Large intestine (tissue), 12 donors: ENCODE results near the gene PDE6G. TPM values are rescaled to one million over a fixed set of nuclear protein-coding genes. Genes with fewer than 3 reads are reported as not detected.
A peak's percentile ranks its signal among the peaks of the same experiment; 100 is the strongest.

ENCODE experiments used
- DNase-seq, 2 donors: peaks; one replicate each; pipeline versions ENCODE4 v3.0.0 to v3.0.0-alpha.2; 2013
- H3K27ac ChIP-seq: one replicate; pipeline ENCODE4 v1.5.1; 2013; ENCODE audit warnings: low read length
- H3K27me3 ChIP-seq: 2 replicates; pipeline ENCODE4 v1.6.1; 2013; ENCODE audit warnings: low read length; ENCODE audit not compliant: control insufficient read depth, insufficient read depth
- H3K36me3 ChIP-seq: 2 replicates; pipeline ENCODE4 v1.6.1; 2013; ENCODE audit warnings: low read length; ENCODE audit not compliant: control insufficient read depth, insufficient read depth
- H3K4me1 ChIP-seq: one replicate; pipeline ENCODE4 v1.6.1; 2013; ENCODE audit warnings: low read length; ENCODE audit not compliant: control insufficient read depth, insufficient read depth
- H3K4me3 ChIP-seq: one replicate; pipeline ENCODE4 v1.5.1; 2013; ENCODE audit warnings: low read length
- H3K9me3 ChIP-seq: one replicate; pipeline ENCODE4 v1.6.1; 2013; ENCODE audit warnings: mild to moderate bottlenecking, low read depth, low read length, moderate library complexity; ENCODE audit not compliant: control insufficient read depth
- WGBS: methylation state at CpG from one replicate; pipeline ENCODE4 v1.1.5; 2013; ENCODE audit warnings: low lambda C conversion rate; ENCODE audit not compliant: insufficient coverage; 5-methylcytosine and 5-hydroxymethylcytosine counted together
- long read RNA-seq, 11 donors: transcript quantifications; one replicate each; lab custom pipeline, GENCODE V29; 2026
- polyA plus RNA-seq: library from polyadenylated mRNA; unstranded; fragments of 120-200 nt; gene quantifications from one replicate; pipeline ENCODE4 v1.2.1, GENCODE V29; 2013

Gene PDE6G
- polyA plus RNA-seq = 2.6 TPM
- long read RNA-seq, donor 1 = 0 reads
- long read RNA-seq, donor 2, partial matches to known transcripts = 0 of 1 reads
- long read RNA-seq, donor 2, other reads (novel, unspliced or antisense) = 0 of 1 reads
- long read RNA-seq, donor 3 = 0 reads
- long read RNA-seq, donor 4 = 0 reads
- long read RNA-seq, donor 5, partial matches to known transcripts = 14 of 15 reads
- long read RNA-seq, donor 5, other reads (novel, unspliced or antisense) = 0 of 15 reads
- long read RNA-seq, donor 6 = 0 reads
- long read RNA-seq, donor 7 = 0 reads
- long read RNA-seq, donor 8, partial matches to known transcripts = 0 of 2 reads
- long read RNA-seq, donor 8, other reads (novel, unspliced or antisense) = 0 of 2 reads
- long read RNA-seq, donor 9, partial matches to known transcripts = 0 of 1 reads
- long read RNA-seq, donor 9, other reads (novel, unspliced or antisense) = 0 of 1 reads
- long read RNA-seq, donor 10, partial matches to known transcripts = 0 of 2 reads
- long read RNA-seq, donor 10, other reads (novel, unspliced or antisense) = 0 of 2 reads
- long read RNA-seq, donor 11, partial matches to known transcripts = 8 of 11 reads
- long read RNA-seq, donor 11, other reads (novel, unspliced or antisense) = 0 of 11 reads

DNA sequence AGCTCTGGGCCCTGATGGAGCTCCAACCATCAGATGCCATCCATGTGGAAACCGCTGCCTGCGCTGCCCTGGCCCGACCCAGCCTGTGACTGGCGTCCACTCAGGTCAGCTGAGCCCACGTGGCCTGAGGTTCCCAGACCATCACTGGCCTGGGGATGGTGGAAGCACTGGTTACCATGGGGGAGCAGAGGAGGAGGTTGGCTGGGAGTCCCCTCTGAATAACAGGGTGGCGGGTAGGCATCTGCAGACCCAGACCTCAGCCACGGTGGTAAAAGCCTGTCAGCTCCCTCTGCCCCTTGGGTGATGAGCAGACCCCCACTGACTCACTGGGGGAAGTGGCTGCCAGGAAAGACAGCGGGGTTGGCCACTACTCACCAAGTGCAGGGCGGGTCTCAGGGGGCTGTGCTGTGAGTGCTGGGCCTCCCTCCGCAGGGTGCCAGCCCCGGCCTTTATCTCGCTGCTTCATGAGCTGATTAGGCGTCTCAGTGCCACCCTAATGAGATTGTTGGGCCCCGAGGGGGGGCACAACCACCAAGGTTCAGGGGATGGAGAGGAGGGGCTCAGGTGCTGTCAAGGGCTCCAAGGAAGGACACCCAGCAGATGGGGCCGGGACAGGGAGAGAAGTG, at the start of gene PDE6G:
Gene PDE6G, minus strand, starts transcription at position 425 of the 626 bp plus-strand sequence. CDS start 3,237 bp downstream, outside the sequence.
- H3K27ac ChIP-seq = no peak within 1 kb of the TSS
- DNase-seq = no peak
- H3K36me3 ChIP-seq = no peaks in the 10 kb centered on the region
- H3K4me1 ChIP-seq = no peaks in the 10 kb centered on the region
- no CpG with 5 or more reads among the region's 15 CpGs for WGBS
- H3K4me3 ChIP-seq = no peak within 1 kb of the TSS
- no peaks in the 10 kb centered on the region for H3K9me3 ChIP-seq
- H3K27me3 ChIP-seq = peaks cover 10% of the 10 kb centered on the region

DNA sequence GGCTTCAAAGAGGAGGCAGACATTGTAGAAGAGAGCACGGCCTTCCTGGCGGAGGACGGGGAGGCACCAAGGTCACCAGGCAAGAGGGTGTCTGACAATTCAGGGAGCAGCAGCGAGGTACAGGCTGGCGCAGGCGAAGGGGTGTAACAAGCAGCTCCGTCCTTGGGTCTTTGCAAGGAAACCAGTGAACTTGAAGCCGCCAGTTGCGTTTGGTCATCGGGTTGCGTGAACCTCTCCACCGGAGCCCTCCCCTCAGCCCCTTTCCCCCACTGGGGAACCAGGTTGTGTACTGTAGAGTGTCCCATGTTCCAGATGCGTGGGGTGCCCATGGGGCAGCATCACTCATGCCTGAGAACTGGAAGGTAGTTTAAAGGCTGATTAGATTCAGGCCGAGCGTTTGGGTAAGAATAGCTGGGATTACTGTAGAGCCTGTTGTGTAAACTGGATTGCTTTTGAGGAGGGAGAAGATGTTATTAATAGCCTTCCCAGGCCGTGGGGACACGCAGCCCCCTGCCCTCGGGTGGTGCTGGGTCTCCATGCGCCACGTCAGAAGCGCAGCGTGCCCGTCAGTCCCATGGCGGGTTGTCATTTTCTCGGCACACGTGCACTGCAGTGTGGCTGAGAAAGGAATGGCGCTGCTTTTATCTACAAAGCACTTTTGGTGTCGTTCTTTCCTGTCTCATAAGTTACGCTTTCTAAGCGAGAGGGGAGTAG, 49.3 kb upstream of the PDE6G start:
- Histone ChIP-seq H3K4me3 (no peak overlapping the region), H3K27ac (no peak overlapping the region), H3K27me3 (no peaks in the 10 kb centered on the region), H3K36me3 (peaks cover 50% of the 10 kb centered on the region), H3K4me1 (peaks cover 27% of the 10 kb centered on the region), H3K9me3 (peaks cover 4% of the 10 kb centered on the region)
- no peak for DNase-seq
- WGBS = no CpG with 5 or more reads among the region's 30 CpGs

DNA sequence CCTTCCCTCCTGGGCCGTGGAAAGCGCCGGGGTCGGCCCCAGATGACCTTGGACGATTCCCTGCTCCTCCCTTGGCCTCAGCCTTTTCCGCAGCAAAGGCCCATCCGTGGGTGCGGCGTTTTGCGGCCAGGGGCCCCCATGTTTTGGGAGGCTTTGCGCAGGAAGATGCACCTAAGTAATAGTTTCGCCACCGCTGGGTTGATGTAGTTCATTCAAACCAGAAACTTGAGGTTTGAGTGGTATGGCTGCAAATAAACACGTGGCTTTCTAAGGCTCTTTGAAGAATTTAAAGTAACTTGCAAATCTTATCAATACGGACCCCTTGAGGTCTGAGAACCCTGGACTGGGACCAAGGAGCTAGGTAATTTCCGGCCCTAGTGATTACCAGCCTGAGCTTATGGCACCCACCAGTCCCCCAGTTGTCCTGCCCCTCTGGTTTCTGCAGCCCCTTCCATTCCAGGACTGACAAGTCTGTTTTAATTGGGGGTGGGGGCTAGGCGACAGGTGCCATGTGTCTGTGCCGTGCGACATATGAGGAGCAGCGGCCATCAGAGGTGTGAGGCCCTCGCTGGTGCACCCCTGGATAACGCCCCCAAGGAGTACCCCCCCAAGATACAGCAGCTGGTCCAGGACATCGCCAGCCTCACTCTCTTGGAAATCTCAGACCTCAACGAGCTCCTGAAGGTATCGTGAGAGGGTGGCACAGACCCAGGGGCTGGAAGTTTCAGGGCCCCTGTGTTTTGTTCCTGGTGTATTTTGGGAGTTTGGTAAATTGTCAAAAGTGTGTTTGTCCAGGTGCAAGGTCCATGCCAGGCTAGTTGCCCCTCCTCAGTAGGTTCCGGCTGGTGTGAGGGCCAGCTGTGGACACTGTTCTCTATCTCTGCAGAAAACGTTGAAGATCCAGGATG, 47.7 kb upstream of the PDE6G start:
- H3K36me3 ChIP-seq = peaks cover 60% of the 10 kb centered on the region
- H3K4me1 ChIP-seq = peaks cover 19% of the 10 kb centered on the region
- no peak for DNase-seq
- no peaks in the 10 kb centered on the region for H3K27me3 ChIP-seq
- WGBS = no CpG with 5 or more reads among the region's 27 CpGs
- peak overlapping the region; percentile 100 for H3K4me3 ChIP-seq
- H3K27ac ChIP-seq = no peak overlapping the region
- peaks cover 4% of the 10 kb centered on the region for H3K9me3 ChIP-seq

DNA sequence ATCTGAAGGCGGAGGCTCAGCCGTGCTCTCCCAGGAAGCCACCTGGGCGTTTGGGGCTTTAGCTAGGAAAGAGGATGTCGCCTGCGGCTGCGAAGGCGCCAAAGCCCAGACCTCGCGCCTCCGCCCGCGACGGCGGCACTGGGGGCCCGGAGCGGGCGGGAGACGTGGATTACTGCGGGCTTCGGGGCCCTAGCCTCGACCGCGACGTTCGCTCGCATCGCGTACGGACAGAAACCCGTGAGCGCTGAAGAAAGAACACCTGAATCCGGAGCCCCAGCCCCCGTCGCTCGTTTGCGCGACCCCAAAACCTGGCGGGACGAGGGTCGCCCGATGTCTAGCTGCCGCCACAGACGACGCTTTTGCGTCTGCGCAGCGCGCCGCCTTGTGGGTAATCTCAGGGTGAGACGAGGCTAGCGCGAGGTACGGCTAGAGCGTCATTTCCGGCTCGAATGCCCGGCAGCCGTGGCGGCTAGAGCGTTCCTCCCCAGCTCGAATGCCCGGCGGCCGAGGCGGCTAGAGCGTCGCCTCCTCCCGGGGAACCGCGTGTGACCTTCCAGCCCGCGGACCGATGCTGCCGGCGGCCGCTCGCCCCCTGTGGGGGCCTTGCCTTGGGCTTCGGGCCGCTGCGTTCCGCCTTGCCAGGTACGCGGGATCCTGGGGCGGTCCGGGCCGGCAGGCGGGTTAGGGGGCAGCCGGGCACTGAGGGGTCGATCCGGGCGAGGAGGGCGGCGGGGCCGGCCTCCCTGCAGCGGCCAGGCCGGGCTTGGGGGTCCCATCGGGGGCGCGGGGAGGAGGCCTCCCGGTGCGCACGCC, 46.8 kb upstream of the PDE6G start, which contains the start of gene MRPL12:
Gene MRPL12, plus strand, starts transcription at position 434 of the 813 bp plus-strand sequence. Its CDS starts 135 bp downstream, at position 569.
- Histone ChIP-seq H3K27ac (peak within 1 kb of the TSS; percentile 98), H3K9me3 (peaks cover 4% of the 10 kb centered on the region), H3K36me3 (peaks cover 63% of the 10 kb centered on the region), H3K4me1 (peaks cover 19% of the 10 kb centered on the region), H3K4me3 (peak within 1 kb of the TSS; percentile 100), H3K27me3 (no peaks in the 10 kb centered on the region)
- DNase-seq = peak; percentile 92 to 95
- WGBS = no CpG with 5 or more reads among the region's 102 CpGs

DNA sequence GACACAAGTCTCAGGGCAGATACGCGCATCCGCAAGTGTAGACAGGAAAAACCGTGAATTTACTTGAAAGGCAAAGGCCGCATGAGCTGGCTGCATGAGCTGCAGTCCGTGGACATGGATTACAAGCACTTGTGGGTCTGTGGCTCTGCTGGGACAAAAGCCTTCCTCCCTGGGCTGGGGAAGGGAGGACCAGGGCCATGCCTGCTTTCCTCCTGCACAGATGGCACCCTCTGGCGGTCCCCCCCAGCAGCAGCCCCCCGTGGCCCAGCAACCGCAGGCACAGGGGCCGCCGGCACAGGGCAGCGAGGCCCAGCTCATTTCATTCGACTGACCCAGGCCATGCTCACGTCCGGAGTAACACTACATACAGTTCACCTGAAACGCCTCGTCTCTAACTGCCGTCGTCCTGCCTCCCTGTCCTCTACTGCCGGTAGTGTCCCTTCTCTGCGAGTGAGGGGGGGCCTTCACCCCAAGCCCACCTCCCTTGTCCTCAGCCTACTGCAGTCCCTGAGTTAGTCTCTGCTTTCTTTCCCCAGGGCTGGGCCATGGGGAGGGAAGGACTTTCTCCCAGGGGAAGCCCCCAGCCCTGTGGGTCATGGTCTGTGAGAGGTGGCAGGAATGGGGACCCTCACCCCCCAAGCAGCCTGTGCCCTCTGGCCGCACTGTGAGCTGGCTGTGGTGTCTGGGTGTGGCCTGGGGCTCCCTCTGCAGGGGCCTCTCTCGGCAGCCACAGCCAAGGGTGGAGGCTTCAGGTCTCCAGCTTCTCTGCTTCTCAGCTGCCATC, 45.1 kb upstream of the PDE6G start:
- Histone ChIP-seq H3K36me3 (peaks cover 63% of the 10 kb centered on the region), H3K27me3 (no peaks in the 10 kb centered on the region), H3K27ac (peak overlapping the region; percentile 98), H3K4me1 (peaks cover 19% of the 10 kb centered on the region), H3K4me3 (peak overlapping the region; percentile 100), H3K9me3 (peaks cover 7% of the 10 kb centered on the region)
- DNase-seq = peak; percentile 30 to 66
- 80% methylated on average over 1 of the region's 23 CpGs for WGBS

DNA sequence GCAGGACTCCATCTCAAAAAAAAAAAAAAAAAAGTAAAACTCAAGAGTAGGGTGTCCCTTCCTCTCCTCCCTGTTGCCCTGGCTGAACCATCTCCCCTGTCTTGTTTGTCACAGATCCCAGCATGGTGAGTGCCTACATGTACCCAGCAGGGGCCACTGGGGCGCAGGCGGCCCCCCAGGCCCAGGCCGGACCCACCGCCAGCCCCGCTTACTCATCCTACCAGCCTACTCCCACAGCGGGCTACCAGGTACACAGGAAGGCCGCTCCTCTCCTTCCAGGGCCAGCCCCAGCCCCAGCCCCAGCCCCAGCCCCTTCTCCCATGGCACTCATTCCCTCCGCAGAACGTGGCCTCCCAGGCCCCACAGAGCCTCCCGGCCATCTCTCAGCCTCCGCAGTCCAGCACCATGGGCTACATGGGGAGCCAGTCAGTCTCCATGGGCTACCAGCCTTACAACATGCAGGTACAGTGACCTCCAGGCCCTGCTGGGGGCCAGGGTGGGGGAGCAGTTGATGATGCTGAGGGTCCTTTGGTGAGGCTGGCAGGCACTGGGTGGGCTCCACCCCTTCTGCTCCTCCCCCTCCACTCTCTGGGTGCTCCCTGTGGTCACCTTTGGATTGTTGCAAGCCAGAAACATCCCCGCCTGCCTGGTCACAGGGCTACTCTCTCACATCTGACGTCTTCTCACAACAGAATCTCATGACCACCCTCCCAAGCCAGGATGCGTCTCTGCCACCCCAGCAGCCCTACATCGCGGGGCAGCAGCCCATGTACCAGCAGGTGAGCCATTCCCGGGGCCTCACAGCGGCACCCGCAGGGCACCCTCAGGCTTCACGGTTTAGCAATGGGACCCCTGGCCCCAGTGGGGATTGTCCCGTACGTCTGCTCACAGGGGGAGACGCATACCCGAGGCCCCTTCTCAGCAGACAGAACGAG, 44.3 kb upstream of the PDE6G start:
- WGBS = no CpG with 5 or more reads among the region's 25 CpGs
- Histone ChIP-seq H3K36me3 (peaks cover 64% of the 10 kb centered on the region), H3K4me1 (peaks cover 19% of the 10 kb centered on the region), H3K4me3 (peak overlapping the region; percentile 100), H3K27me3 (no peaks in the 10 kb centered on the region), H3K27ac (peak overlapping the region; percentile 98), H3K9me3 (peaks cover 9% of the 10 kb centered on the region)
- DNase-seq = no peak

DNA sequence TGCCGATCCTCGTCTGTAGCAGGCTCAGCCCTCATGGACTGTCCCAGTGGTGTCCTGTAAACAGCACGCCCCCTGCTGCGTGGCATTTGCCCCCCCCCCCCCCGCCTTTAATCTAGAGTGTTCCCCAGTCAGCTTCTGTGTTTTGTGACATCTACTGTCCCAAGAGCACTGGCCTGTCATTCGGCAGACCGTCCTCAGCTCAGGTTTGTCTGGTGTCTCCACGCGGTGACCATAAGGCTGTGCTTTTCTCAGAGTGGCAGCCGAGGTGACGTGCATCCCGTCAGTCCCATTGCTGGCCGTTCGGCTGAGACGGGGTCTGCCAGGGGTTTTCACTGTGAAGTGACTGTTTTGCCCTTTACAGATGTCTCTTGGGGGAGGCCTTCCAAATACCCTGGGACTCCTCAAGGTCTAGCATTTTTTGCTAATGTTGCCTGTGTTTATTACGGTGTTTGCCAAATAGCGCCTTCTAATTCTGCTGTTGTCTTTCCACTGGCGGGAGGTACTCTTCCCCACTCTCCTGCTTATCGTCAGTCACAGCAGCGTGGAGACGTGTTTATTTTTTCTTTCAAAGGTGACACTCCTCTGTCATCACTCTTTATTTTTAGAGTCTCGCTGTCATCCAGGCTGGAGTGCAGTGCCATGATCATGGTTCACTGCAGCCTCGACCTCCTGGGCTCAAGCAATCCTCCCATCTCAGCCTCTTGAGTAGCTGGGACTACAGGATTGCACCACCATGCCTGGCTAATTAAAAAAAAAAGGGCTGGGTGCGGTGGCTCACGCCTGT, 41.1 kb upstream of the PDE6G start:
- Histone ChIP-seq H3K36me3 (peaks cover 85% of the 10 kb centered on the region), H3K4me3 (no peak overlapping the region), H3K27ac (no peak overlapping the region), H3K4me1 (peaks cover 16% of the 10 kb centered on the region), H3K27me3 (no peaks in the 10 kb centered on the region), H3K9me3 (peaks cover 8% of the 10 kb centered on the region)
- 100% methylated on average over 1 of the region's 25 CpGs for WGBS
- no peak for DNase-seq
